Colonic mucosa (tissue), 4 donors: Measurements from ENCODE around the gene APOM. TPM values are rescaled to one million over a fixed set of nuclear protein-coding genes. Genes with fewer than 3 reads are reported as not detected.

ENCODE experiments used
- DNase-seq: peaks from one replicate; pipeline ENCODE4 v3.0.0-alpha.2; 2020
- H3K27ac ChIP-seq: fragments of 200-600 bp; one replicate; pipeline ENCODE4 v1.8.0; 2021
- H3K27me3 ChIP-seq: fragments of 200-600 bp; one replicate; pipeline ENCODE4 v1.8.0; 2021
- H3K36me3 ChIP-seq: fragments of 200-600 bp; one replicate; pipeline ENCODE4 v1.8.0; 2021
- H3K4me1 ChIP-seq: fragments of 200-600 bp; one replicate; pipeline ENCODE4 v1.8.0; 2021; ENCODE audit warnings: mild to moderate bottlenecking
- H3K4me3 ChIP-seq: fragments of 200-600 bp; one replicate; pipeline ENCODE4 v1.8.0; 2021
- H3K9ac ChIP-seq, 2 donors: one replicate each; pipeline ENCODE4 v1.7.0; 2013; ENCODE audit warnings: control low read depth in 2 of 2, low read depth in 2 of 2, low read length in 2 of 2
- H3K9me3 ChIP-seq: fragments of 200-600 bp; one replicate; pipeline ENCODE4 v1.8.0; 2021
- intact Hi-C: fragments of 100-400 bp; cut with DNase I; formaldehyde crosslinking; loops from one replicate; pipeline ENCODE4 v1.14.1; 2022
- total RNA-seq, 2 donors: library from RNA; stranded (reverse); fragmentation: NEBNext Ultra II Directional in 1 of 2; extraction: Animal tissue kit (Norgen Biotek cat#: 25700) in 1 of 2; gene quantifications; one replicate each; pipeline ENCODE4 v1.2.1, GENCODE V29; 2021
- TF ChIP-seq, protein P1 (sequence below): fragments of 200-600 bp; IDR thresholded peaks from one replicate; pipeline ENCODE4 v1.8.0; 2022; ENCODE audit warnings: antibody characterized with exemption, mild to moderate bottlenecking
- donor health status: healthy.
- donor health status: DM: no; HTN: no; CAD: no.
- donor health status: DM: no; HTN: no; CAD: no.

Gene APOM
- total RNA-seq, 2 donors from 2014 or later, result 1.6 to 2.4 TPM

DNA sequence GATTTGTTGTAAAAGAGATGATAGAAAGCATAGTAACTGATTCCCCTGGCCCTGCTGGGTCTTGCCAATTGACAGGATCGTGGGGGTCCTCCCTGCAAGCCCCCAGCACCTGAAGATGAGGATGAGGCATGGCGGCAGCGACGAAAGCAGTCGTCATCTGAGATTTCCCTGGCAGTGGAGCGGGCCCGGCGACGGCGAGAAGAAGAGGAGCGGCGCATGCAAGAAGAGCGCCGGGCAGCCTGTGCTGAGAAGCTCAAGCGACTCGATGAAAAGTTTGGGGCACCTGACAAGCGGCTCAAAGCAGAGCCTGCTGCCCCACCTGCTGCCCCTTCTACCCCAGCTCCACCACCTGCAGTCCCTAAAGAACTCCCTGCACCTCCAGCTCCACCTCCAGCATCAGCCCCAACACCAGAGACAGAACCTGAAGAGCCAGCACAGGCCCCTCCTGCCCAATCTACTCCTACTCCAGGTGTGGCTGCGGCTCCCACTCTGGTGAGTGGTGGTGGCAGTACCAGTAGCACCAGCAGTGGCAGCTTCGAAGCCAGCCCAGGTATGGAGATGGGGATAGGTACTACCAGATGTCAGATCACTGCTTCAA, 27.9 kb upstream of the APOM start:
- DNase-seq, result no peak
- no peak overlapping the region for H3K27ac ChIP-seq
- no peak overlapping the region for H3K4me3 ChIP-seq
- H3K27me3 ChIP-seq, result no peaks in the 10 kb centered on the region
- no peak overlapping the region for H3K9ac ChIP-seq
- TF ChIP-seq, protein P1, sequence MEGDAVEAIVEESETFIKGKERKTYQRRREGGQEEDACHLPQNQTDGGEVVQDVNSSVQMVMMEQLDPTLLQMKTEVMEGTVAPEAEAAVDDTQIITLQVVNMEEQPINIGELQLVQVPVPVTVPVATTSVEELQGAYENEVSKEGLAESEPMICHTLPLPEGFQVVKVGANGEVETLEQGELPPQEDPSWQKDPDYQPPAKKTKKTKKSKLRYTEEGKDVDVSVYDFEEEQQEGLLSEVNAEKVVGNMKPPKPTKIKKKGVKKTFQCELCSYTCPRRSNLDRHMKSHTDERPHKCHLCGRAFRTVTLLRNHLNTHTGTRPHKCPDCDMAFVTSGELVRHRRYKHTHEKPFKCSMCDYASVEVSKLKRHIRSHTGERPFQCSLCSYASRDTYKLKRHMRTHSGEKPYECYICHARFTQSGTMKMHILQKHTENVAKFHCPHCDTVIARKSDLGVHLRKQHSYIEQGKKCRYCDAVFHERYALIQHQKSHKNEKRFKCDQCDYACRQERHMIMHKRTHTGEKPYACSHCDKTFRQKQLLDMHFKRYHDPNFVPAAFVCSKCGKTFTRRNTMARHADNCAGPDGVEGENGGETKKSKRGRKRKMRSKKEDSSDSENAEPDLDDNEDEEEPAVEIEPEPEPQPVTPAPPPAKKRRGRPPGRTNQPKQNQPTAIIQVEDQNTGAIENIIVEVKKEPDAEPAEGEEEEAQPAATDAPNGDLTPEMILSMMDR, result no peak
- no peaks in the 10 kb centered on the region for H3K4me1 ChIP-seq
- H3K36me3 ChIP-seq, result peaks cover 47% of the 10 kb centered on the region
- H3K9me3 ChIP-seq, result no peaks in the 10 kb centered on the region
- intact Hi-C loops, result no loop called here

DNA sequence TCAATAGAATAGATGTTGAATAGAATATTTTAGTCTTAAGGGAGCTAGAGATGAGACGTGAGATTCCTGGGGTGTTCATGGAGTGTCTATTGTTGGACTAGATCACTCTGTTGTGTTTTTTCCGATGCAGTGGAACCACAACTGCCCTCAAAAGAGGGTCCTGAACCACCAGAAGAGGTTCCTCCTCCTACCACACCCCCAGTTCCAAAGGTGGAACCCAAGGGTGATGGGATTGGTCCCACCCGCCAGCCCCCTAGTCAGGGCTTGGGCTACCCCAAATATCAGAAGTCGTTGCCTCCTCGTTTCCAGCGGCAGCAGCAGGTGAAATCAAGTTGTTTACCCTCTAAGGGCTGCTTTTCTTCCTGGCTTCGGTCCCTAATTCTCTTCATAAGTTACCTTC, 26.7 kb upstream of the APOM start:
- intact Hi-C loops, result no loop called here
- no peaks in the 10 kb centered on the region for H3K27me3 ChIP-seq
- DNase-seq, result no peak
- no peaks in the 10 kb centered on the region for H3K4me1 ChIP-seq
- H3K36me3 ChIP-seq, result peaks cover 49% of the 10 kb centered on the region
- no peaks in the 10 kb centered on the region for H3K9me3 ChIP-seq
- no peak overlapping the region for H3K9ac ChIP-seq
- H3K4me3 ChIP-seq, result no peak overlapping the region
- no peak overlapping the region for H3K27ac ChIP-seq
- TF ChIP-seq, protein P1, result no peak

DNA sequence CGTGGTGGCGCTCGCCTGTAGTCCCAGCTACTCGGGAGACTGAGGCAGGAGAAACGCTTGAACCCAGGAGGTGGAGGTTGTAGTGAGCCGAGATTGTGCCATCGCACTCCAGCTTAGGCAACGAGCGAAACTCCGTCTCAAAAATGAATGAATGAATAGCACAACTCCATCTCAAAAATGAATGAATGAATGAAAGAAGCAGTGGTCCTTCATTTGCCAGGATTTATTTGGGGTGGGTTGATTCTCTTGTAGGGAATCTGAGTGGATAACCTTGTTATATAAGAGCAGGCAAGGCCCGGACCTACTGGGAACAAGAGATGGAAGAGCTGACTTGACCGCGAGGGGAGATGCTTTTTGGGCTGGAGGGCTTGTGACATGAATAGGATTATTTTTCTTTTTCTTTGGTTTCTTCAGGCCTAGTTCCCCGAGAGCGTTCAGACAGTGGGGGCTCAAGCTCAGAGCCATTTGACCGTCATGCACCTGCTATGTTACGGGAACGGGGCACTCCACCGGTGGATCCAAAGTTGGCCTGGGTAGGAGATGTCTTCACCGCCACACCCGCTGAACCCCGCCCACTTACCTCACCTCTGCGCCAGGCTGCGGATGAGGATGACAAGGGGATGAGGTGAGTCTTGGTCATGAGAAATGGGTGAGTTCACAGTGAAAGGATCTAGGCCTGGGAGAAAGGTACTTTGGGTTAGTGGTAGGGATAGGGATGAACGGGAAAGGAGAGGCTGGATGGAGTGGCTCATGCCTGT, 25.3 kb upstream of the APOM start:
- intact Hi-C loops, result no loop called here
- H3K4me1 ChIP-seq, result no peaks in the 10 kb centered on the region
- H3K9ac ChIP-seq, result no peak overlapping the region
- no peaks in the 10 kb centered on the region for H3K27me3 ChIP-seq
- TF ChIP-seq, protein P1, result no peak
- no peak overlapping the region for H3K27ac ChIP-seq
- H3K9me3 ChIP-seq, result no peaks in the 10 kb centered on the region
- DNase-seq, result no peak
- no peak overlapping the region for H3K4me3 ChIP-seq
- H3K36me3 ChIP-seq, result peaks cover 57% of the 10 kb centered on the region

DNA sequence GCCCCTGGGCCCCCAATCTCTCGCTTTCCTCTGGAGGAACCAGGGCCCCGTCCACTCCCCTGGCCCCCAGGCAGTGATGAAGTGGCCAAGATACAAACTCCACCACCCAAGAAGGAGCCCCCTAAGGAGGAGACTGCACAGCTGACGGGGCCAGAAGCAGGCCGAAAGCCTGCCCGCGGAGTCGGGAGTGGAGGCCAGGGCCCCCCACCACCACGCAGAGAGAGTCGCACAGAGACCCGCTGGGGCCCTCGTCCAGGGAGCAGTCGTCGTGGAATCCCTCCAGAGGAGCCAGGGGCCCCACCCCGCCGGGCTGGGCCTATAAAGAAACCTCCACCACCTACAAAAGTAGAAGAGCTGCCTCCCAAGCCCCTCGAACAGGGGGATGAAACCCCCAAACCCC, 24.5 kb upstream of the APOM start:
- intact Hi-C loops, result no loop called here

DNA sequence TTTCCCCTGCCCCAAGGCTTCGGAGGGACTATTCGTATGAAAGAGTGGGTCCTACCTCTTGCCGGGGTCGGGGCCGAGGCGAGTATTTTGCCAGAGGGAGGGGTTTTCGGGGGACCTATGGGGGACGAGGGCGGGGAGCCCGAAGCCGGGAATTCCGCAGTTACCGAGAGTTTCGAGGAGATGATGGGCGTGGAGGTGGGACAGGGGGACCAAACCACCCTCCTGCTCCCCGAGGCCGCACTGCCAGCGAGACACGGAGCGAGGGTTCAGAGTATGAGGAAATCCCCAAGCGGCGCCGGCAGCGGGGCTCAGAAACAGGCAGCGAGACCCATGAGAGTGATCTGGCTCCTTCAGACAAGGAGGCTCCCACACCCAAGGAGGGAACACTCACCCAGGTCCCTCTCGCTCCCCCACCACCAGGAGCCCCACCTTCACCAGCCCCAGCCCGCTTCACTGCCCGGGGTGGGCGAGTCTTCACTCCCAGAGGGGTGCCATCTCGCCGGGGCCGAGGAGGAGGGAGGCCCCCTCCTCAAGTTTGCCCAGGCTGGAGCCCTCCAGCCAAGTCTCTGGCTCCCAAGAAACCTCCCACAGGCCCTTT, 23.9 kb upstream of the APOM start:
- TF ChIP-seq, protein P1, result no peak
- H3K9me3 ChIP-seq, result no peaks in the 10 kb centered on the region
- H3K4me3 ChIP-seq, result no peak overlapping the region
- no peak overlapping the region for H3K9ac ChIP-seq
- no peak overlapping the region for H3K27ac ChIP-seq
- H3K27me3 ChIP-seq, result no peaks in the 10 kb centered on the region
- DNase-seq, result no peak
- no peaks in the 10 kb centered on the region for H3K4me1 ChIP-seq
- intact Hi-C loops, result no loop called here
- peaks cover 46% of the 10 kb centered on the region for H3K36me3 ChIP-seq

More for the DNA sequence above, 24.5 kb upstream of the APOM start:
- H3K4me1 ChIP-seq, result no peaks in the 10 kb centered on the region
- H3K4me3 ChIP-seq, result no peak overlapping the region
- H3K9ac ChIP-seq, result no peak overlapping the region
- TF ChIP-seq, protein P1, result no peak
- no peak for DNase-seq
- H3K27ac ChIP-seq, result no peak overlapping the region
- H3K27me3 ChIP-seq, result no peaks in the 10 kb centered on the region
- H3K36me3 ChIP-seq, result peaks cover 51% of the 10 kb centered on the region
- no peaks in the 10 kb centered on the region for H3K9me3 ChIP-seq
